Uterus (tissue), 2 donors: Measurements from ENCODE around the gene MAP7D1.

Experiments used
- POLR2A ChIP-seq, 2 donors: fragments of 450-650 bp; IDR thresholded peaks; one replicate each; pipeline ENCODE4 v1.6.1; 2016; ENCODE audit warnings: antibody characterized with exemption in 2 of 2, mild to moderate bottlenecking in 1 of 2, moderate library complexity in 1 of 2
- TF ChIP-seq, protein P1 (sequence below), 4 experiments: fragments of 200-600 bp in 2 of 4; fragments of 450-650 bp in 2 of 4; sonication (generic) in 2 of 4; IDR thresholded peaks; one replicate each; pipeline ENCODE4 v1.5.1; 2016 to 2019; ENCODE audit warnings: antibody characterized with exemption in 4 of 4, mild to moderate bottlenecking in 2 of 4, moderate library complexity in 1 of 4

DNA sequence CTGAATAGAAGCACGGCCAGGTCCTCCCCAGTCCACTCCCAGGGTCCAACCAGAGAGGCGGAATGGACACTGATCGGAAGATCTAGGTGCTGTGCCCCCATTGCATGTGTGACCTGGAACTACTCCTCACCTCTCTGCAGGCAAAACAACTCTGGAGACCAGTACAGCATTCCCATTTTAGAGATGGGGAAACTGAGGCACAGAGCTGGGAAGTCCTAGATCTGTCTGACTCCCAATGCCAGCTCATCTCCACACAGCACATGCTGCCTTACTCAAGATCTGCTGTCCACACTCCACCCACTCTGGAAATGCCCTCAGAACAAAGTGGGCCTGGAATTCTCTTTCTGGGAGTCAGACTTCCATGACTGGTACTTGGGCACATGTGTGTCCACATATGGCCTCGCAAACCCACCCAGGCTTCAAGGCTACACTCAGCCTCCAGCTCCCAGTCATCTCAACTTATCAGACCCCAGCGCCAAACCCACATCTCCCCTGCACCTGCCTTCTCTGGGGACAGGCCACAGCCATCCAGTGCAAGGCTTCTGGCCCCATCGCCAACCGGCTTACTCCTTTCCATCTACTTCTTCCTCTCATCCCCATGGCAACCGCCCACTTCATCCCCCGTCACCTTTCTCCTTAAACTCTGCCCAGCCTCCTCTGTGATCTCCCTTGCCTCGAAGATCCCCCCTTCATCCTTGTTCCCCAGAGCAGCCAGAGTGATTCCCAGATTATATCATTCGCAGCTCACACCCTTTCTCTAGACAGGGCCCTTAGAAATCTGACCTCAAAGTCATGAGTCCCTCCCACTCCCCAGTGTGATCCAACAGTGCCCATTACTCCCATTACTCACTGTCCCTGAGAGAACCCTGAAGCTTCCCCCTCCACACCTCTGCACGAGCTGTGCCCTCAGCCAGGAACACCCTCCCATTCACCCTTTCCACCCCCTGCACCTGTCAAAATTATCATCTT lies 33.6 kb upstream of the MAP7D1 start:
- TF ChIP-seq, protein P1, sequence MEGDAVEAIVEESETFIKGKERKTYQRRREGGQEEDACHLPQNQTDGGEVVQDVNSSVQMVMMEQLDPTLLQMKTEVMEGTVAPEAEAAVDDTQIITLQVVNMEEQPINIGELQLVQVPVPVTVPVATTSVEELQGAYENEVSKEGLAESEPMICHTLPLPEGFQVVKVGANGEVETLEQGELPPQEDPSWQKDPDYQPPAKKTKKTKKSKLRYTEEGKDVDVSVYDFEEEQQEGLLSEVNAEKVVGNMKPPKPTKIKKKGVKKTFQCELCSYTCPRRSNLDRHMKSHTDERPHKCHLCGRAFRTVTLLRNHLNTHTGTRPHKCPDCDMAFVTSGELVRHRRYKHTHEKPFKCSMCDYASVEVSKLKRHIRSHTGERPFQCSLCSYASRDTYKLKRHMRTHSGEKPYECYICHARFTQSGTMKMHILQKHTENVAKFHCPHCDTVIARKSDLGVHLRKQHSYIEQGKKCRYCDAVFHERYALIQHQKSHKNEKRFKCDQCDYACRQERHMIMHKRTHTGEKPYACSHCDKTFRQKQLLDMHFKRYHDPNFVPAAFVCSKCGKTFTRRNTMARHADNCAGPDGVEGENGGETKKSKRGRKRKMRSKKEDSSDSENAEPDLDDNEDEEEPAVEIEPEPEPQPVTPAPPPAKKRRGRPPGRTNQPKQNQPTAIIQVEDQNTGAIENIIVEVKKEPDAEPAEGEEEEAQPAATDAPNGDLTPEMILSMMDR (IDR thresholded peaks at IDR 0.05), result no peak
- TF ChIP-seq POLR2A (IDR thresholded peaks at IDR 0.05), result no peak
